HG03045 (cell line): Measurements from ENCODE around the gene SOWAHA.
"Not testable (repeated sequence)": the region's sequence is repeated elsewhere in the genome, so short reads cannot be mapped to it uniquely, and the experiment has no call there.

Source experiments
- ATAC-seq: cut with Tn5 transposase; IDR thresholded peaks from one replicate; pipeline ENCODE4 v1.9.1; 2021; ENCODE audit warnings: mild to moderate bottlenecking, moderate library complexity; ENCODE audit not compliant: unreplicated experiment

SOWAHA gene

DNA sequence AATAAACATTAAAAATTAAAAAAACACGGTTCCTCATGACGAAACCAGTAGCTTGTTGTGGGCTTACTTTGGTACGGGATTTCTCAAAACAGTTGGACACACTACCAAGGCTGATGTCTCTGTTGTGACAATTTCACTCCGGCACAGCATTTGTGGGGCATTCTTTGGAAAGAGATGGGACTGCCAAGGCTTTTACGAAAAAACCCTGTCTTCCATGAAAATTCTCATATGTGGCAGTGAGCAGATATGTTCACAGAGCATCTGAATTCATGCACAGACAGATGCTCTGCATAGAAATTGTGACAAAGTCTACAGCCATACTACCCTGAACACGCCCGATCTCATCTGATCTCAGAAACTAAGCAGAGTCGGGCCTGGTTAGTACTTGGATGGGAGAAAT is 35.2 kb downstream of the SOWAHA start:
- no peak for ATAC-seq

GRCh38 chr5:132849347-132849746 is 36.2 kb downstream of the SOWAHA start:
- ATAC-seq: no peak

DNA sequence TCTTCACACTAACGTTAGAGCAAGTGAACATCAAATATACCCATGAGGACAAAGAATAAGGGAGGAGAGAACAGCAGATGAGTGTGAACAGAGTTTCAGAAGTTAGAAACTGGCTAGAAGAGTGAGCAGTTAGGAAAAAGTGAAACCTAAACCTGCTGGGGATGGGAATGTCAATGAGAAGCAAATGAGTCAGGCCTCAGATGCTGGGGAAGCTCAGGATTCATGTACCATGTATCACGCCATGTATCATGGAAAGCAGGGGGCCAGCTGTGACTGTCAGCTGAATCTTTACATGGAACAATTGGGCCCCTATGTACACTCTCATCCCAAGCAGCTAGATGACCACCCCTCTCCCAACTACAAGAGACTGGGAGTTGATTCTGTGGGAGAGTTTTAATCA is 37.0 kb downstream of the SOWAHA start:
- no peak for ATAC-seq

GRCh38 chr5:132853323-132853722 is 40.2 kb downstream of the SOWAHA start:
- ATAC-seq: no peak

DNA sequence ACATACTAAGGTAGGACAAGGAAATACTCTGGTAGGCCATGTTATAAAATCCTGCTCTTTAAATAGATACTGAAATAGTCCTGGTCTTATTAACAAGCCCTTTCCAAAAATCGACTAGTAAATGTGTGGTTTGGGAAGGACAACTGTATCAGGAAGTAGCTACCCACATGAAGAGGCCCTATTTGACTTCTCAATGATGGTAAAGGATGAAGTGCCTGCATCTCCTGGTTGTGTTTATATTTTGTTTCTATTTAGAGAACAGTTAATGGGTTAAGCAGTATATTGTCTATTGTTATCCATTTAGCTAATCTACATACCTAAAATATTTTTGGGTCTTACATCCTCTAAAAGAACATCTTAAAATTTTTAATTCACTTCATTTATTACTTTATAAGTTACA is 40.7 kb downstream of the SOWAHA start:
- no peak for ATAC-seq

DNA sequence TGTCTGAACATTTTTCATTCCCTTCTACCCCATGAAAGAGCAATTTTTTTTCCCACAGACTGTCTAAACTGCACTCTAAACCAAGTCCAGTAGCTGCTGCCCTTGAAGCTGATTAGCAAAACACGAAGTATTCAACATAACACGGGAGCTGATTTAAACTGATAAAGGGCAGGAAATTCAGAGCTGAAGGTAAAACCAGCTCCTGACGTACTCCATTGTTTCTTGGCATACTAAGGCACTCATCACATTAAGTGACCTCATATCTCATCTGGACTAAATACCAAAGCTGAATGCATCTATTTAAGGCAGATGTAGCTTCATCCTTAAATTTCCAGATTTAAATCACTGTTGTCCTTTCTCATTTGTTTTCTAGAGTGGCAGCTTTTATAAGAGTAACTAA is 41.2 kb downstream of the SOWAHA start:
- ATAC-seq: no peak

DNA sequence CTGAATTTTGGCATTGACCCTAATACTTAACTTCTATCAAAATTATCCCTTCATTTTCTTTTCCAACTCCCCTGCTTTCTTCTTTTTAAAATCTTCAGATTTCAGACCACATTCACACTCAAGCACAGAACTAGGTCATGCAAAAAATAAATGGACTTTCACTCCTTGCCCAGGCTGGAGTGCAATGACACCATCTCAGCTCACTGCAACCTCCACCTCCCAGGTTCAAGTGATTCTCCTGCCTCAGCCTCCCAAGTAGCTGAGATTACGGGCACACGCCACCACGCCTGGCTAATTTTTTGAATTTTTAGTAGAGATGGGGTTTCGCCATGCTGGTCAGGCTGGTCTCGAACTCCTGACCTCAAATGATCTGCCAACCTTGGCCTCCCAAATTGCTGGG is 41.9 kb downstream of the SOWAHA start:
- ATAC-seq: not testable (repeated sequence)

DNA sequence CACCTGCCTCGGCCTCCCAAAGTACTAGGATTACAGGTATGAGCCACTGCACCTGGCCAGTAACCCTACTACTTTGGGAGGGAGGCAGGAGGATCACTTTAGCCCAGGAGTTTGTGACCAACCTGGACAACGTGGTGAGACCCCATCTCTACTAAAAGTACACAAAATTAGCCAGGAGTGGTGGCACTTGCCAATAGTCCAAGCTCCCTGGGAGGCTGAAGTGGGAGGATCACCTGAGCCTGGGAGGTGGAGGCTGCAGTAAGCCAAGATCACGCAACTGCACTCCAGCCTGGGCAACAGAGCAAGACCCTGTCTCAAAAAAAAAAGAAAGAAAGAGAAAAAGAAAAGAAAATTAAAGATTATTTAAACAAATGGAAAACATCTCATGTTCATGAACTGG is 42.9 kb downstream of the SOWAHA start:
- ATAC-seq: no peak

GRCh38 chr5:132859889-132860437 is 46.9 kb downstream of the SOWAHA start:
- ATAC-seq: no peak

DNA sequence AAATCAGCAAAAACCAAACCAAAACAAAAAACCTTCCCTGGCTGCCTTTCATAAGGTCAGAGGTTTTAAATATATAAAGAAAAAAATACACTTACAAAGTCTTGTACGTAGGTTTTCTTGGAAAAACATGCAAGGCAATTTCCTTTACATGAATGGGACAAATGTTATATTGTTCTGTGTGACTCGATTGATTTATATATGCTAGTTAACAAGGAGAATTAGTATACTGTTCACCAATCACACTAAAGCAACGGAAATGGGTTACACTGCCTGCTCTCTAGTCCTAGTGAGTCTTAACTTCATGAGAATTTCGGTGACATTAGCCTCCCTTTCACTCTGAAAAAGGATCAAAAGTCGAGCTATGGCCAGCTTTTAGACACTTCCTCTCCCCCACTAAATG is 47.6 kb downstream of the SOWAHA start:
- ATAC-seq: no peak

DNA sequence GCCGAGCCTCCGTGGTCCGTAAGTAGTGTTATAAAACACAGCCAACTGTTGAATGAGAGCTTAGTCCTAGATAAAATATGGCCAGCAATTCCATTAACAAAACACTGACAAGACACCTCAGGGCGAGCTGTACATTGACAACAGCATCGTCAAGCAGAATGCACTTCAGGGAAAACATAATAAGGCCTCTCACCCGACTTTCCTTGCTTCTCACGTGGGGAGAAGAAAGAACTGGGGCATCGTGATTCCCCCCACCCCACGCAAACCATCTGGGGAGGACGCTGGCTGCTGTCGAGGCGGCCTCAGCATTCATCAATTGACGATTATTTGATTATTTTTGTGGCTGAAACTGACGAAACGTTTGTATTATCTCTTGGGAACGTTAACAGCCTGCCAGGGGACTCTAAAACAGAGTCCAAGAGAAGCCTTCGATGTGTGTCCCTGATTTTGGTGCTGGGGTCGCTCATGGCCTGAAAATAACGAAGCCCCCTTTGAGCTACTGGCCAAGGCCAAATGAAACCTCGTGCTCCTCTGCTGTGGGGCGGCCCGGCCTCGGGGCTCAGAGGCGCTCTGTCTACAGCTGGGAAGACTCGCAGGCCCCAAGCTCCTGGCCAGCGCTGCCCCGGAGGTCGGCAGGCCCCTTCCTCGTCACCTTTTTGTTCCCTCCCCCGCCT is 52.7 kb downstream of the SOWAHA start:
- peak; percentile 30 for ATAC-seq
